ENCODE data around the gene CST3.
A peak's percentile ranks its signal among the peaks of the same experiment; 100 is the strongest.

CST3 gene

GRCh38 chr20:23612396-23612795 lies 25.4 kb downstream of the CST3 start:
- no peak for TF ChIP-seq CTCF (IDR thresholded peaks at IDR 0.05; ENCODE audit: low read depth, low read length)
- no peak overlapping the region for H3K27ac ChIP-seq
- no peaks in the 10 kb centered on the region for H3K9me3 ChIP-seq (ENCODE audit: severe bottlenecking)
- no peak for DNase-seq
- H3K36me3 ChIP-seq: no peaks in the 10 kb centered on the region
- H3K4me3 ChIP-seq (ENCODE audit: low read depth, low read length): no peak overlapping the region
- H3K27me3 ChIP-seq (ENCODE audit: insufficient read depth, low read depth, severe bottlenecking): no peaks in the 10 kb centered on the region

- Histone ChIP-seq H3K36me3 (no peaks in the 10 kb centered on the region), H3K9me3 (ENCODE audit: severe bottlenecking) (no peaks in the 10 kb centered on the region), H3K4me3 (ENCODE audit: low read depth, low read length) (no peak overlapping the region), H3K27me3 (ENCODE audit: insufficient read depth, low read depth, severe bottlenecking) (no peaks in the 10 kb centered on the region), H3K27ac (no peak overlapping the region)
- DNase-seq: no peak
- TF ChIP-seq CTCF (IDR thresholded peaks at IDR 0.05; ENCODE audit: low read depth, low read length): no peak
Measured at GRCh38 chr20:23609486-23610109, 28.2 kb downstream of the CST3 start.

- H3K27me3 ChIP-seq (ENCODE audit: insufficient read depth, low read depth, severe bottlenecking): no peaks in the 10 kb centered on the region
- no peak for TF ChIP-seq CTCF (IDR thresholded peaks at IDR 0.05; ENCODE audit: low read depth, low read length)
- DNase-seq: no peak
- no peaks in the 10 kb centered on the region for H3K36me3 ChIP-seq
- H3K27ac ChIP-seq: no peak overlapping the region
- H3K4me3 ChIP-seq (ENCODE audit: low read depth, low read length): no peak overlapping the region
- H3K9me3 ChIP-seq (ENCODE audit: severe bottlenecking): no peaks in the 10 kb centered on the region
Measured at GRCh38 chr20:23608251-23608846, 29.4 kb downstream of the CST3 start.

DNA sequence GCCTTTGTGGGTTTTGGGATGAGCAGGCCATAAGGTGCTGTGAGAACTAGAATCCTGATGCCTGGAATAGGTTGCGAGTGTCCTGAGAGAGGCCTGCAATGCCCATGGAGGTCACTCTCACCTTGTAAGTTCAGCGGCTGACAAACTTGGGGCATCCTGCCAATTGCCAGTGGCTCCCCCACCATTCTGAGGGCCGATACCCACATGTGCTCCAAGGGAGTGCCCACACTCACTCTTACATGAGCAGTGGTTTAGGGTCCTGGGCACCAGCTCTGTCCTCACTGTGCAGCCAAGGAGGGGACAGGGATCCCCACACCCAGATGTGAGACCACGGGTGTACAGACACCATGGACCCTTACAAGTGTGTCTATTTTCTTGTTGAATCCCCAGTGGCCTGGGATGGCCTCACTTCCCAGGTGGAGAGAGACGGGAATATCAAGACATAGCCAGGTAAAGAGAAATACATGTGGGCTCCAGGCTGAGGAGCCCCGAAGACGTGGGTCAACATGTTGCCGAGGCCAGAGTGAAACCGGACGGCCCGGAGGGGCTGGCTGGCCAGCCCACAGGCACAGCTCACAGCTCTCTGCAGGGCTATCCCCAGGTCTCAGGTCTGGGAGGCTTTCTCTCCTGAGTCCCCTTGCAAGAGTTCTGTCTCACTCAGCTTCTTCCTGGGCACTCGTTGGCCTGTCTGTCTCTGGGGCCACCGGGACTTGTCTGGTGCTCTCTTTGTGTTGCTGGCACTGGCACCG lies 30.1 kb downstream of the CST3 start:
- no peaks in the 10 kb centered on the region for H3K27me3 ChIP-seq (ENCODE audit: insufficient read depth, low read depth, severe bottlenecking)
- no peak for DNase-seq
- no peak overlapping the region for H3K27ac ChIP-seq
- no peaks in the 10 kb centered on the region for H3K36me3 ChIP-seq
- H3K4me3 ChIP-seq (ENCODE audit: low read depth, low read length): no peak overlapping the region
- H3K9me3 ChIP-seq (ENCODE audit: severe bottlenecking): no peaks in the 10 kb centered on the region
- no peak for TF ChIP-seq CTCF (IDR thresholded peaks at IDR 0.05; ENCODE audit: low read depth, low read length)

DNA sequence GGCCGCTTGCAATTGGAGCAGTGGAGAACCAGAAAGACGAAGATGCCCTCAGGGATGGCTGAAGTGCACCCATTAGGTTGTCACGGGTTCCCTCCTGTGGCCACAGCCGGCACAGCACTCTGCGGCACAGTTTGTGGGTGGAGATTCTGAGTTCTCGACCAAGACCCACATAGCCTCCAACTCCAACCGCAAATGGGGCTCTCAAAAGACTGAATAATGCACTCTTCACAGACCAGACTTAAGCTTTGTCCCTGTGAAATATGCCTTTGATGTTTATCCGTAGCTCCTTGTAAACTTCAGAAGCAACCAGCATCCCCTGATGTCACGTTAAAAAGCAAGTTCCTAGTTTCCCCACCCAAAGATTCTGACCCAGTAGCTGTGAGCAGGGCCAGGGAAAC lies 31.1 kb downstream of the CST3 start:
- H3K27me3 ChIP-seq (ENCODE audit: insufficient read depth, low read depth, severe bottlenecking): no peaks in the 10 kb centered on the region
- no peaks in the 10 kb centered on the region for H3K36me3 ChIP-seq
- H3K4me3 ChIP-seq (ENCODE audit: low read depth, low read length): no peak overlapping the region
- no peak overlapping the region for H3K27ac ChIP-seq
- TF ChIP-seq CTCF (IDR thresholded peaks at IDR 0.05; ENCODE audit: low read depth, low read length): peak; percentile 95
- DNase-seq: peak; percentile 83
- H3K9me3 ChIP-seq (ENCODE audit: severe bottlenecking): no peaks in the 10 kb centered on the region
